ENCODE measurements around the gene YAP1. TPM values are rescaled to one million over a fixed set of nuclear protein-coding genes. Genes with fewer than 3 reads are reported as not detected.

YAP1 gene
- total RNA-seq, 1 experiment from 2014 or later: 134 TPM

DNA sequence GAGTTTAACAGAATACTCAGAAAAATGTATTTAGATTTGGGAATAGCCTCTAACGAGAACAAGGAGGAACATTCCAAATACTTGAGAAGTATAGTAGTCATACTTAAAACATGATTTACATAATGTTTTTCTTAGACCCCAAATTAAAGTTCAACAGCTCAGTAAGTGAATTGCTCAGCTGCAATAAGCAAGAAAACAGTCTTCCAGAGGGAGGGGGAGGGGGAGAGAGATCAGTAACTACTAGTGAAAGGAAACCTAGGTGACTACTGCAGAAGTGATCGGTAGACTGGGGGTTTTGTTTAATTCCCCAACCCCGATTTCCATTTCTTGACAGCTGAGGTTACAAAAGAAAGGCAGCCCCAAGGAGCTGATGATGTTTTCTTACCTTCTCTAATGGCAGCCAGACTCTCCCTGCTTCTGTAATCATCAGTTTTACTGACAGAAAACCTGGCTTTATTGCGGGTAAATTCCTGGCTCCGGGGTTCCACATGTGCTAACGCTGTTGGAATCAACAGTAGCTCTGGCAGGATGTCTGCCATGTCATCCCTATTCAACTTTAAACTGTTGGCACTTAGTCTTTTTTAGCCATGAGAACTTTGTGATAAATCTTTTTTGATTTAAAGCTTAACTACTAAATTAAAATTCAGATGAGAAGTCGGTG is 124.7 kb downstream of the YAP1 start:
- BruUV-seq (replicated peaks): no TSS peak
- no peak for DNase-seq (ENCODE audit: low spot score)
- Histone ChIP-seq H3K27me3 (replicated peaks; ENCODE audit: insufficient read depth, low read depth, low read length, poor library complexity) (no peaks in the 10 kb centered on the region), H3K4me1 (ENCODE audit: insufficient read depth, low read length, poor library complexity, severe bottlenecking) (no peaks in the 10 kb centered on the region), H3K4me3 (ENCODE audit: low read depth, low read length, poor library complexity, severe bottlenecking) (no peak overlapping the region), H3K9me3 (ENCODE audit: low read depth, low read length, poor library complexity, severe bottlenecking) (no peaks in the 10 kb centered on the region), H3K36me3 (ENCODE audit: insufficient read depth, low read length, poor library complexity, severe bottlenecking) (peaks cover 11% of the 10 kb centered on the region), H3K27ac (ENCODE audit: low read depth, low read length, poor library complexity, severe bottlenecking) (no peak overlapping the region)
- TF ChIP-seq, protein P1, sequence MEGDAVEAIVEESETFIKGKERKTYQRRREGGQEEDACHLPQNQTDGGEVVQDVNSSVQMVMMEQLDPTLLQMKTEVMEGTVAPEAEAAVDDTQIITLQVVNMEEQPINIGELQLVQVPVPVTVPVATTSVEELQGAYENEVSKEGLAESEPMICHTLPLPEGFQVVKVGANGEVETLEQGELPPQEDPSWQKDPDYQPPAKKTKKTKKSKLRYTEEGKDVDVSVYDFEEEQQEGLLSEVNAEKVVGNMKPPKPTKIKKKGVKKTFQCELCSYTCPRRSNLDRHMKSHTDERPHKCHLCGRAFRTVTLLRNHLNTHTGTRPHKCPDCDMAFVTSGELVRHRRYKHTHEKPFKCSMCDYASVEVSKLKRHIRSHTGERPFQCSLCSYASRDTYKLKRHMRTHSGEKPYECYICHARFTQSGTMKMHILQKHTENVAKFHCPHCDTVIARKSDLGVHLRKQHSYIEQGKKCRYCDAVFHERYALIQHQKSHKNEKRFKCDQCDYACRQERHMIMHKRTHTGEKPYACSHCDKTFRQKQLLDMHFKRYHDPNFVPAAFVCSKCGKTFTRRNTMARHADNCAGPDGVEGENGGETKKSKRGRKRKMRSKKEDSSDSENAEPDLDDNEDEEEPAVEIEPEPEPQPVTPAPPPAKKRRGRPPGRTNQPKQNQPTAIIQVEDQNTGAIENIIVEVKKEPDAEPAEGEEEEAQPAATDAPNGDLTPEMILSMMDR (conservative IDR thresholded peaks at IDR 0.05; ENCODE audit: low read depth, low read length): no peak
- TF ChIP-seq EZH2 (IDR thresholded peaks at IDR 0.05; ENCODE audit: borderline replicate concordance, low read depth, low read length, poor library complexity, severe bottlenecking): no peak
- ChIA-PET CTCF (no interaction called here), POLR2A (ENCODE audit: low non-redundant PET) (no interaction called here)
- intact Hi-C loops (cut with micrococcal nuclease; ENCODE audit: unreplicated experiment): no loop called here

DNA sequence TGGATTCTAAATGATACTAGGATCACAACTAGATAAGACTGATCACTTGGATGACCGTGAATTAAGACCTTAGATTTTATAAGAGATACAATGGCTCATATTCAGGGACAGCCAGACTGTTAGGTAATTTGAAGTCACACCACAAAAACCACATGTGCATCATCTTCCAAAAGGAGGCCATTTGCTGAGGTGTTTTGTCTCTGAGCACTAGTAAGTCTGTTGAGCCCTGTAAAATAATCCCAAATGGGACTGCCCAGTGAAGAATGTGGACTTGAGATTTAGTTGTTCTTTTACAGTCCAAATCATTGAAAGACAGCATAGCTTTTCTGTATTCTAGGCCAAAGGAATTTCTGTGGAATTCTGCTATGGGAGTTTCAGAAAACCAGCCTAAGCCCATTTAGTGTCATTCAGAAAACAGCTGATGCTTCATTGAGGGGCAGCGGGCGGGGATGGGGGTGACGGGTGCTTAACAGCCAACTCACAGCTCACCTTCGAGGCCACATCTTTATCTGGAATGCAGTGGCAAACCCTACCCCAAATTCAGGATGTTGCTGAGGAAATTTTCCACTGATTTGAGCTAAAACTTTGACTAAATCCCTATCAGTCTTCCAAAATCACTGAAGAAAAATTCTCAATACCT is 127.0 kb downstream of the YAP1 start:
- CTCF ChIA-PET: no interaction called here
- BruUV-seq (replicated peaks): no TSS peak

GRCh38 chr11:102238391-102238821 is 128.2 kb downstream of the YAP1 start:
- H3K4me3 ChIP-seq (ENCODE audit: low read depth, low read length, poor library complexity, severe bottlenecking): no peak overlapping the region
- intact Hi-C loops (cut with micrococcal nuclease; ENCODE audit: unreplicated experiment): no loop called here
- CTCF ChIA-PET: no interaction called here
- H3K27me3 ChIP-seq (replicated peaks; ENCODE audit: insufficient read depth, low read depth, low read length, poor library complexity): no peaks in the 10 kb centered on the region
- BruUV-seq (replicated peaks): no TSS peak
- no peaks in the 10 kb centered on the region for H3K9me3 ChIP-seq (ENCODE audit: low read depth, low read length, poor library complexity, severe bottlenecking)
- H3K27ac ChIP-seq (ENCODE audit: low read depth, low read length, poor library complexity, severe bottlenecking): no peak overlapping the region
- H3K4me1 ChIP-seq (ENCODE audit: insufficient read depth, low read length, poor library complexity, severe bottlenecking): no peaks in the 10 kb centered on the region
- peaks cover 3% of the 10 kb centered on the region for H3K36me3 ChIP-seq (ENCODE audit: insufficient read depth, low read length, poor library complexity, severe bottlenecking)
- POLR2A ChIA-PET (ENCODE audit: low non-redundant PET): no interaction called here
- DNase-seq (ENCODE audit: low spot score): no peak
- TF ChIP-seq EZH2 (IDR thresholded peaks at IDR 0.05; ENCODE audit: borderline replicate concordance, low read depth, low read length, poor library complexity, severe bottlenecking): no peak
- TF ChIP-seq, protein P1 (conservative IDR thresholded peaks at IDR 0.05; ENCODE audit: low read depth, low read length): no peak

More for the DNA sequence above, 127.0 kb downstream of the YAP1 start:
- no peak overlapping the region for H3K4me3 ChIP-seq (ENCODE audit: low read depth, low read length, poor library complexity, severe bottlenecking)
- POLR2A ChIA-PET (ENCODE audit: low non-redundant PET): no interaction called here
- intact Hi-C loops (cut with micrococcal nuclease; ENCODE audit: unreplicated experiment): no loop called here
- no peaks in the 10 kb centered on the region for H3K9me3 ChIP-seq (ENCODE audit: low read depth, low read length, poor library complexity, severe bottlenecking)
- no peaks in the 10 kb centered on the region for H3K27me3 ChIP-seq (replicated peaks; ENCODE audit: insufficient read depth, low read depth, low read length, poor library complexity)
- no peak overlapping the region for H3K27ac ChIP-seq (ENCODE audit: low read depth, low read length, poor library complexity, severe bottlenecking)
- no peak for DNase-seq (ENCODE audit: low spot score)
- H3K36me3 ChIP-seq (ENCODE audit: insufficient read depth, low read length, poor library complexity, severe bottlenecking): peaks cover 4% of the 10 kb centered on the region
- no peak for TF ChIP-seq EZH2 (IDR thresholded peaks at IDR 0.05; ENCODE audit: borderline replicate concordance, low read depth, low read length, poor library complexity, severe bottlenecking)
- TF ChIP-seq, protein P1 (conservative IDR thresholded peaks at IDR 0.05; ENCODE audit: low read depth, low read length): no peak
- no peaks in the 10 kb centered on the region for H3K4me1 ChIP-seq (ENCODE audit: insufficient read depth, low read length, poor library complexity, severe bottlenecking)
